DOHH2 (cell line): ENCODE data around the gene WDR18.

Source experiments
- H3F3A ChIP-seq: fragments of 200-600 bp; sonication (generic), shearing (Covaris generic); 2 replicates; pipeline ENCODE4 v1.6.0; 2016; ENCODE audit warnings: antibody characterized with exemption, mild to moderate bottlenecking; ENCODE audit not compliant: control insufficient read depth, insufficient read depth
- H3K27ac ChIP-seq: fragments of 200-600 bp; sonication (generic); 2 replicates; pipeline ENCODE4 v1.5.1; 2014; ENCODE audit warnings: low read depth, mild to moderate bottlenecking, low read length, moderate library complexity
- H3K27me3 ChIP-seq: fragments of 200-600 bp; sonication (generic); 2 replicates; pipeline ENCODE4 v1.6.1; 2014; ENCODE audit warnings: mild to moderate bottlenecking, low read length, mixed read lengths; ENCODE audit not compliant: control insufficient read depth
- H3K36me3 ChIP-seq: fragments of 200-600 bp; sonication (generic); 2 replicates; pipeline ENCODE4 v1.6.1; 2014; ENCODE audit warnings: mild to moderate bottlenecking, low read length, moderate library complexity, mixed read lengths; ENCODE audit not compliant: control insufficient read depth
- H3K4me1 ChIP-seq: fragments of 200-600 bp; sonication (generic); 2 replicates; pipeline ENCODE4 v1.6.1; 2014; ENCODE audit warnings: mild to moderate bottlenecking, low read length, mixed read lengths; ENCODE audit not compliant: control insufficient read depth
- H3K4me2 ChIP-seq: fragments of 200-600 bp; sonication (generic); 2 replicates; pipeline ENCODE4 v1.6.0; 2014; ENCODE audit warnings: mild to moderate bottlenecking, low read length, moderate library complexity
- H3K4me3 ChIP-seq: fragments of 200-600 bp; sonication (generic); 2 replicates; pipeline ENCODE4 v1.5.1; 2014; ENCODE audit warnings: mild to moderate bottlenecking, low read length, mixed read lengths
- H3K79me2 ChIP-seq: fragments of 200-600 bp; sonication (generic); 2 replicates; pipeline ENCODE4 v1.6.1; 2014; ENCODE audit warnings: mild to moderate bottlenecking, low read length, mixed read lengths; ENCODE audit not compliant: control insufficient read depth
- H3K9me2 ChIP-seq: fragments of 200-600 bp; sonication (generic); replicated peaks from 2 replicates; pipeline ENCODE4 v1.6.1; 2014; ENCODE audit warnings: mild to moderate bottlenecking, low read length, mixed read lengths; ENCODE audit not compliant: control insufficient read depth
- H3K9me3 ChIP-seq: fragments of 200-600 bp; sonication (generic); 2 replicates; pipeline ENCODE4 v1.6.1; 2014; ENCODE audit warnings: antibody characterized with exemption, low read length, mixed read lengths; ENCODE audit not compliant: control insufficient read depth, insufficient read depth
- H4K20me1 ChIP-seq: fragments of 200-600 bp; sonication (generic); 2 replicates; pipeline ENCODE4 v1.6.0; 2014; ENCODE audit warnings: low read depth, mild to moderate bottlenecking, antibody characterized with exemption, low read length, moderate library complexity; ENCODE audit not compliant: control insufficient read depth, insufficient read depth
- EZH2phosphoT487 ChIP-seq: fragments of 200-600 bp; sonication (generic); IDR thresholded peaks from 2 replicates; pipeline ENCODE4 v1.6.1; 2017; ENCODE audit warnings: borderline replicate concordance, mild to moderate bottlenecking, antibody characterized with exemption, low read length, moderate library complexity, mixed read lengths
- TF ChIP-seq, protein P1 (sequence below): fragments of 200-600 bp; sonication (generic); IDR thresholded peaks from one replicate; pipeline ENCODE4 v1.5.1; 2014; ENCODE audit warnings: antibody characterized with exemption, mild to moderate bottlenecking, low read depth, low read length; ENCODE audit not compliant: poor library complexity, severe bottlenecking

WDR18 gene

DNA sequence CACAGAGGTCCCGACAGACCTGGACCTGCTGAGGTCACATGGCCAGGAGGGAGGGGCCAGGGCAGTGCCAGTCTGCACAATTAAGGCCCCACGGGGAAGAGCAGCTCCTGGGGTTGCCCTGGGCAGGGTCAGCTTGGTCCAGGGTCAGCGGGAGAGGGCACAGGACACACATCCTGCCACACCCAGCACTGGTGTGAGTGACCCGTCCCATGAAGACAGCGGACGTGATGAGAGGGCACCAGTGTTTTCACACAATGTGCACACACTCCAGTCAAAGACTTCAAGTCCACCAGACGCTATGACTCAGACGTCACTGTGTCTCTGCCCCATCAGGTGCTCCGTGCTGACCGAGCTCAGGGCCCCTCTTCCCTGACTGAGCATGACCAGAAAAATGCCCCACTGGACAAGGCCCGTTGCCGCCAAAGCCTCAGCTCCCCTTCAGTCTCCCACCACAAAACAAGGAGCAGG is 32.5 kb downstream of the WDR18 start:
- H3K4me3 ChIP-seq: no peak overlapping the region
- peaks cover 37% of the 10 kb centered on the region for H3K4me1 ChIP-seq
- H3K9me3 ChIP-seq: no peaks in the 10 kb centered on the region
- peaks cover 85% of the 10 kb centered on the region for H3K36me3 ChIP-seq
- H3K4me2 ChIP-seq: peak overlapping the region; percentile 99; the same call in 1 of the 2 replicates
- 0 out of 2 replicates have a peak, but pooled peaks cover 2% of the 10 kb centered on the region for H3F3A ChIP-seq
- H3K27me3 ChIP-seq: no peaks in the 10 kb centered on the region
- H4K20me1 ChIP-seq: peaks cover 45% of the 10 kb centered on the region
- H3K79me2 ChIP-seq: peaks cover 82% of the 10 kb centered on the region
- TF ChIP-seq, protein P1, sequence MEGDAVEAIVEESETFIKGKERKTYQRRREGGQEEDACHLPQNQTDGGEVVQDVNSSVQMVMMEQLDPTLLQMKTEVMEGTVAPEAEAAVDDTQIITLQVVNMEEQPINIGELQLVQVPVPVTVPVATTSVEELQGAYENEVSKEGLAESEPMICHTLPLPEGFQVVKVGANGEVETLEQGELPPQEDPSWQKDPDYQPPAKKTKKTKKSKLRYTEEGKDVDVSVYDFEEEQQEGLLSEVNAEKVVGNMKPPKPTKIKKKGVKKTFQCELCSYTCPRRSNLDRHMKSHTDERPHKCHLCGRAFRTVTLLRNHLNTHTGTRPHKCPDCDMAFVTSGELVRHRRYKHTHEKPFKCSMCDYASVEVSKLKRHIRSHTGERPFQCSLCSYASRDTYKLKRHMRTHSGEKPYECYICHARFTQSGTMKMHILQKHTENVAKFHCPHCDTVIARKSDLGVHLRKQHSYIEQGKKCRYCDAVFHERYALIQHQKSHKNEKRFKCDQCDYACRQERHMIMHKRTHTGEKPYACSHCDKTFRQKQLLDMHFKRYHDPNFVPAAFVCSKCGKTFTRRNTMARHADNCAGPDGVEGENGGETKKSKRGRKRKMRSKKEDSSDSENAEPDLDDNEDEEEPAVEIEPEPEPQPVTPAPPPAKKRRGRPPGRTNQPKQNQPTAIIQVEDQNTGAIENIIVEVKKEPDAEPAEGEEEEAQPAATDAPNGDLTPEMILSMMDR: no peak
- no peak for TF ChIP-seq EZH2phosphoT487
- no peak overlapping the region for H3K27ac ChIP-seq
- no peaks in the 10 kb centered on the region for H3K9me2 ChIP-seq

DNA sequence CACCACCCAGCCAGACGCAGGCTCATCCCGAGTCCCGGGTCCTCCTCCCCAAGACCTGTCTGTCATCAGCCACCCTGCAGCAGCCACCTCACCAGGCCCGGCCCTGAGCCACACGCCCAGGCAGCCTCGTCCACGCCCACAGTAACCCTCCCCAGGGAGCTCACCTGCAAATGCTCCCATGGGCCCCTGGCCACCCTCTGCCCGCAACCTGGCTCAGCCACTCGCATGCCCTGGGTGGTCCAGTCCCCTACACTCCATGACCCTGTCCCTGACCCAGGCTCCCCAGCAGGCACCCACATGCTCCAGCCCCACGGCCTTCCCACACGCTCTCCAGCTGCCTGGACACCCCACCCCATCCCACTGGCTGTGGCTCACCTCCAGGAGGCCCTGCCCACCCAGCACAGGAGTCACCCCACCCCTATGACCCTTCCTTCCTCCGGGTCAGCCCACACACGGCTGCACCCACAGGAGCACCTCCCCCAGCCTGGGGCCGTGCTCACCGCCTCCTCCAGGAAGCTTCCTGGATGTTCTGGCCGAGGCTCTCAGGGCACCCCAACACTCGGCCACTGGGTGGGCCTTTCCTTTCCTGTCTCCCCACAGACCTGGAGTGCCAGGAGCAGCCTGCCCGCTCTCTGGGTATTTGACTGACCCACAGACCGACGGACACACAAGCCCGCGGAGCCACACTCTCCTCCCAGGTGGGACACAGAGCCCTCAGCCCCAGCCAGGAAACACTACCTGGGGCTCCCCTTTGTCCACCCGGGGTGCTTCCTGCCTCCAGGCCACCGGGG is 33.2 kb downstream of the WDR18 start:
- no peaks in the 10 kb centered on the region for H3K9me3 ChIP-seq
- TF ChIP-seq, protein P1: no peak
- TF ChIP-seq EZH2phosphoT487: no peak
- H3K27ac ChIP-seq: no peak overlapping the region
- peaks cover 45% of the 10 kb centered on the region for H4K20me1 ChIP-seq
- H3K79me2 ChIP-seq: peaks cover 82% of the 10 kb centered on the region
- peak overlapping the region; percentile 99 for H3K4me2 ChIP-seq
- no peaks in the 10 kb centered on the region for H3K9me2 ChIP-seq
- H3K36me3 ChIP-seq: peaks cover 79% of the 10 kb centered on the region
- H3K4me3 ChIP-seq: peak overlapping the region; percentile 100
- peaks cover 43% of the 10 kb centered on the region for H3K4me1 ChIP-seq
- H3K27me3 ChIP-seq: no peaks in the 10 kb centered on the region
- H3F3A ChIP-seq: peaks cover 5% of the 10 kb centered on the region

DNA sequence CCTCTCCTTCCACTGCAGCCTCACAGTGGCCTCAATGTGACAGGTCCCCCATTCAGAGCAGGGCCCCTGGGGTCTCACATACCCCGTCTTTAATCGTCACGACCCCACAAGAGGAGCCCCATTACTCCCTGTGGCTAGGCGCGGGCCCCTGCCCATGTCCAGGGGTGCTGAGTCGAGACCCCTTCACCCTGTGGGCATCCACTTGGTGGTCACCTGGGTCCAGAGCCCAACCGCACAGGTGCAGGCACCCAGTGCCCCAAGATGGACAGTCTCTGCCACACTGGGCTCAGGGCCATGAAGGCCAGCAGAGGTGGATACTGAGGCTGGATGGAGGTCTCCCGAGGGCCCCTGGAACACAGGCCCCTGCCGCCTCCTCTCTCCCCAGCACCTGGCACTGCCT is 33.8 kb downstream of the WDR18 start:
- Histone ChIP-seq H4K20me1 (peaks cover 45% of the 10 kb centered on the region), H3F3A (peaks cover 11% of the 10 kb centered on the region), H3K4me2 (peak overlapping the region; percentile 99), H3K9me3 (no peaks in the 10 kb centered on the region), H3K4me1 (peaks cover 49% of the 10 kb centered on the region), H3K9me2 (no peaks in the 10 kb centered on the region), H3K27me3 (no peaks in the 10 kb centered on the region), H3K79me2 (peaks cover 81% of the 10 kb centered on the region), H3K36me3 (peaks cover 73% of the 10 kb centered on the region), H3K4me3 (peak overlapping the region; percentile 100), H3K27ac (no peak overlapping the region)
- TF ChIP-seq EZH2phosphoT487: no peak
- TF ChIP-seq, protein P1: no peak
